Pulmonary artery endothelial cell (primary cell): ENCODE data around the gene NRIP2. TPM values are rescaled to one million over a fixed set of nuclear protein-coding genes. Genes with fewer than 3 reads are reported as not detected.
"Not testable (repeated sequence)": the region's sequence is repeated elsewhere in the genome, so short reads cannot be mapped to it uniquely, and the experiment has no call there.

Experiments
- DNase-seq: peaks from one replicate; pipeline ENCODE4 v3.0.0-alpha.2; 2011; ENCODE audit warnings: low read depth, low spot score
- total RNA-seq: library from RNA; depleted of rRNA; stranded (reverse); fragments of >200 nt; gene quantifications from 2 replicates; pipeline ENCODE4 v1.2.3, GENCODE V29; 2014

Gene NRIP2
- not detected in 2 replicates for total RNA-seq

GRCh38 chr12:2834581-2835491 lies at the start of gene NRIP2:
Gene NRIP2 (minus strand): TSS chr12:2835035. CDS start chr12:2834983, 52 bp downstream.
- DNase-seq = no peak

GRCh38 chr12:2879853-2880252 lies 45.0 kb upstream of the NRIP2 start:
- no peak for DNase-seq

GRCh38 chr12:2877953-2878732 lies 43.3 kb upstream of the NRIP2 start:
- no peak for DNase-seq

GRCh38 chr12:2877047-2877952 lies 42.5 kb upstream of the NRIP2 start, which contains the start of the genes FOXM1 and RHNO1:
Gene FOXM1 (minus strand): TSS chr12:2877174. CDS start chr12:2874478, 2,696 bp downstream.
Gene RHNO1 (plus strand): TSS chr12:2877223. CDS start chr12:2885367, 8,144 bp downstream.
- DNase-seq = peak; percentile 68

GRCh38 chr12:2876431-2877046 lies 41.7 kb upstream of the NRIP2 start:
- DNase-seq = no peak

GRCh38 chr12:2868986-2869632 lies 34.3 kb upstream of the NRIP2 start:
- DNase-seq = not testable (repeated sequence)

- DNase-seq = no peak
Observed at GRCh38 chr12:2864198-2864597, 29.4 kb upstream of the NRIP2 start.

- not testable (repeated sequence) for DNase-seq
Observed at GRCh38 chr12:2863402-2863801, 28.6 kb upstream of the NRIP2 start.

GRCh38 chr12:2862876-2863275 lies 28.0 kb upstream of the NRIP2 start:
- no peak for DNase-seq

- DNase-seq = no peak
Observed at GRCh38 chr12:2860170-2860569, 25.3 kb upstream of the NRIP2 start.

GRCh38 chr12:2858944-2859421 lies 24.1 kb upstream of the NRIP2 start:
- no peak for DNase-seq

- DNase-seq = no peak
Observed at GRCh38 chr12:2858334-2858733, 23.5 kb upstream of the NRIP2 start.

GRCh38 chr12:2857576-2857975 lies 22.7 kb upstream of the NRIP2 start:
- no peak for DNase-seq

GRCh38 chr12:2857021-2857431 lies 22.2 kb upstream of the NRIP2 start, which contains the start of gene TEX52:
Gene TEX52 (minus strand): TSS chr12:2857039. CDS start chr12:2857026, 13 bp downstream.
- no peak for DNase-seq

- no peak for DNase-seq
Observed at GRCh38 chr12:2856051-2856450, 21.2 kb upstream of the NRIP2 start.

- DNase-seq = no peak
Observed at GRCh38 chr12:2855546-2855945, 20.7 kb upstream of the NRIP2 start.

- no peak for DNase-seq
Observed at GRCh38 chr12:2854669-2855453, 20.0 kb upstream of the NRIP2 start.

GRCh38 chr12:2853626-2854025 lies 18.8 kb upstream of the NRIP2 start:
- no peak for DNase-seq

- DNase-seq = no peak
Observed at GRCh38 chr12:2851931-2852330, 17.1 kb upstream of the NRIP2 start.
